NB4 (cell line): ENCODE data around the gene POLG2.
"Not testable (repeated sequence)": the region's sequence is repeated elsewhere in the genome, so short reads cannot be mapped to it uniquely, and the experiment has no call there.

Source experiments
- CTCF ChIP-seq: IDR thresholded peaks from one replicate; pipeline ENCODE4 v1.5.1; 2012; ENCODE audit warnings: low read depth, low read length
- MAX ChIP-seq: IDR thresholded peaks from 2 replicates; pipeline ENCODE4 v1.6.1; 2011; ENCODE audit warnings: low read depth, low read length
- POLR2A ChIP-seq: IDR thresholded peaks from 2 replicates; pipeline ENCODE4 v1.6.1; 2011; ENCODE audit warnings: mild to moderate bottlenecking; ENCODE audit not compliant: insufficient read length; ENCODE audit errors: extremely low read depth

DNA sequence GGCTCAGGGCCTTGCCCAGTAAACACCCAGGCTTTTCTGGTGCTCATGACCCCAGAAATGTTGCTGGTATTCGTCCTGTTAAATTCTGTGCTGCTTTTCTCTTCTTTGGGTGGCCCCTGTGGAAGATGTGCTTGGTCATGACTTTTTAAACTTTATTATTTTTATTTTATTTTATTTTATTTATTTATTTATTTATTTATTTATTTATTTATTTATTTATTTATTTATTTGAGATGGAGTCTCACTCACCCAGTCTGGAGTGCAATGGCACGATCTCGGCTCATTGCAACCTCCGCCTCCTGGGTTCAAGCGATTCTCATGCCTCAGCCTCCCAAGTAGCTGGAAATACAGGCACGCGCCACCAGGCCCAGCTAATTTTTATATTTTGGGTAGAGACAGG lies 37.0 kb downstream of the POLG2 start:
- not testable (repeated sequence) for TF ChIP-seq CTCF, MAX, POLR2A
